GM18502 (cell line): ENCODE measurements around the gene RPRD1B.

Experiments used
- ATAC-seq: cut with Tn5 transposase; IDR thresholded peaks from one replicate; pipeline ENCODE4 v1.9.1; 2021; ENCODE audit warnings: mild to moderate bottlenecking; ENCODE audit not compliant: unreplicated experiment, poor library complexity

Gene RPRD1B, protein sequence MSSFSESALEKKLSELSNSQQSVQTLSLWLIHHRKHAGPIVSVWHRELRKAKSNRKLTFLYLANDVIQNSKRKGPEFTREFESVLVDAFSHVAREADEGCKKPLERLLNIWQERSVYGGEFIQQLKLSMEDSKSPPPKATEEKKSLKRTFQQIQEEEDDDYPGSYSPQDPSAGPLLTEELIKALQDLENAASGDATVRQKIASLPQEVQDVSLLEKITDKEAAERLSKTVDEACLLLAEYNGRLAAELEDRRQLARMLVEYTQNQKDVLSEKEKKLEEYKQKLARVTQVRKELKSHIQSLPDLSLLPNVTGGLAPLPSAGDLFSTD

DNA sequence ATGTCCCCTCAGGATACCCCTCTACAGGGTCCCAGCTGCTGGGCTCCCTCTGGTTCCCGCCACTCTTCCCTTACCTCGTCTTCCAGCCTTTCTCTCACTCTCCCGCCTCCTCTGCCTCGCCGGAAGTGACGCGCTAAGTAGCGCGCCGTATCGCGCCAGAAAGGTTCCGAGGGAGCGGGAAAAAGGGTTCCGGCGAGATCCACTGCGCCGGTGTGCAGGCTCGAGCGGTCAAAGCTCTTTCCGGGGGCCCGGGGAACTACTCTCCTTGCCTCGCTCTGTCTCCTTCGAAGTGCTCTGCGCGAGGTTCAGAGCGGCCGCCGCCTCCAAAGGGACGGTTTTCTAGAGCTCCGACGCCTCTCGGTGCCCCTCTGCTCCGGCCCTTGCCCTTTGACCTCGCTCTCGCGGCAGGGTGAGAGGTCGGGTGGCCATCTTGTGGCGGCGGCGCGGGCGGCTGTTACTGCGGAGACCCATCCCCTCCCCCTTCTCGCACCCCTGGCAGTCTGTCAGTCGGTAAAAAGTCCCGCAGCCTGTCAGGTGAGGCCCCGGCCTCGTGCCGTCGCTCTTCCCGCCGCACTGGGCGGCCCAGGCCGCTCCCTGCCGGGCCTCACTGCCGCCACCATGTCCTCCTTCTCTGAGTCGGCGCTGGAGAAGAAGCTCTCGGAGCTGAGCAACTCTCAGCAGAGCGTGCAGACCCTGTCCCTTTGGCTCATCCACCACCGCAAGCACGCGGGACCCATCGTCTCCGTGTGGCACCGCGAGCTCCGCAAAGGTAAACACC lies at the start of gene RPRD1B, which contains the start of gene TTI1:
TSS of gene RPRD1B (plus strand) at position 417 of the 778 bp plus-strand sequence. CDS start at position 619, 202 bp downstream.
TSS of gene TTI1 (minus strand) at position 127 of the 778 bp plus-strand sequence. CDS start 19,640 bp downstream, outside the sequence.
- peak; percentile 79 for ATAC-seq

DNA sequence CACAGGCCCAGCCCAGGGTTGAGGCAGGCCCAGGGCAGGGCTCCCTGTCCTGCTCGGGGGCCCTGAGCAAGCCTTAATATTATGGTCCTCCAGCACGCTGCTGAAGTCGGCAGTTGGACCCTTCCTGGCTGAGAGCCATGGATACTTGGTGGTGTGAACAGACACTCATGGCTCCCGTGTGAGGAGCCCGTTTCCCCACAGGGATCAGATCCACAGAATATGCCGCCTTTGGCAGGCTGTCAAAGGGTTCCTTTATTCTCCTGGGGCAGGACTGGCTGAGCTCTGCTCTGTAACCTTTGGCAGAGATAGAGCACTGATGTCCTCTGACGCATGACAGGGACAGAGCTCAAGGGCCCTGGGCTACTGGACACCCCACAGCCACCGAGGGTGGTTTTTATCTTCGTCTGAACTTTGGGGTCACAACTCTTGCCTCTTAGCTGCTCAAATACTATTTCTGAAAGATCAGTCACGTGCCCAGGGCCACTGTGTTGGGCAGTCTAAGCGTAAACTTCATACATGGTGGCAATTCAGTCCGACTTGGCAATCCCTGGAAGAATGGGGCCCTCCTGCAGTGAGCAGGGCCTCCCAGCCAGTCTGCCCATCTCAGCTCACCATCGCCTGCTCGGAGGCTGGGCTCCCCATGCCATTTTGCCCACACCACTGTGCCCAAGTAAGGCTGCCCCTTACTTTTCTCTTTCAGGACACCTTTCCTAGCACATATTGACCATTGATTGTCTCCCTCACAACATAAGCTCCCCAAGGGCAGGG lies 49.3 kb upstream of the RPRD1B start:
- ATAC-seq, result no peak

DNA sequence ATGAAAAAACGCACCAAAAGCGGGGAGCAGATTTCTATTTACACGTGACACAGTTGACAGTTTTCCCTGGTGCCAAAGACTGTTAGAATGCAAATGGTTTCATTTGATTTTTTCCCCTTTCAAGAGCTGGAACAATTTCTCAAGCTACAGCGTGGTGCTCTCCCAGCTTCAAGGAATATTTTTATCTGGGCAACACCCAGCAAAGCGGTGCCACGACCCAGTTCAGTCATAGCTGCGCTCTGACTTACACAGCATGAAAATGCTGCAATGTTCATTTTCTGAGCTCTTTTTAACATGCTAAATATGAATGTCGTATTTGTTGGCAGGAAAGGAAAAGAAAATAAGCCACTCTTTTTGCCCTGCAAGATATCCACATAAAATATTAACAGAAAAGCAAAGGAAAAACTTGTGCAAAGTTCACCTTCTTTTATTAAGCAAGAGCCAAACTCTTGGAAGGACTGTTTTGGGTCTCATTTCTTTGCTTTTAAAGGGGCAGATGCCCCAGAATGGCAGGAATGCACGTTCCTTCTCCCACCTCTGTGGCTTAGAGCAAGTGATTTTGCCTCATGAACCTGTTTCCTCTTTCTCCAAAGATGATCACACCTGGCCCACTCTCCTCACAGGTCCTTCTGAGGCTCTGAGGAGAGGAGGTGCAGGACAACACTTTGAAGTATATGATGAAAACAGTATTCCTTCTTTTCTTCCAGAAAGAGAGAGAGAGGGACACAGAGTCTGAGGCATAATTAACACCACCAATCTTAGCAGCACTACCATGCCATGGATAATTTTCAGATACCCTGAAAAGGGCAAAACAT lies 47.3 kb upstream of the RPRD1B start:
- no peak for ATAC-seq

DNA sequence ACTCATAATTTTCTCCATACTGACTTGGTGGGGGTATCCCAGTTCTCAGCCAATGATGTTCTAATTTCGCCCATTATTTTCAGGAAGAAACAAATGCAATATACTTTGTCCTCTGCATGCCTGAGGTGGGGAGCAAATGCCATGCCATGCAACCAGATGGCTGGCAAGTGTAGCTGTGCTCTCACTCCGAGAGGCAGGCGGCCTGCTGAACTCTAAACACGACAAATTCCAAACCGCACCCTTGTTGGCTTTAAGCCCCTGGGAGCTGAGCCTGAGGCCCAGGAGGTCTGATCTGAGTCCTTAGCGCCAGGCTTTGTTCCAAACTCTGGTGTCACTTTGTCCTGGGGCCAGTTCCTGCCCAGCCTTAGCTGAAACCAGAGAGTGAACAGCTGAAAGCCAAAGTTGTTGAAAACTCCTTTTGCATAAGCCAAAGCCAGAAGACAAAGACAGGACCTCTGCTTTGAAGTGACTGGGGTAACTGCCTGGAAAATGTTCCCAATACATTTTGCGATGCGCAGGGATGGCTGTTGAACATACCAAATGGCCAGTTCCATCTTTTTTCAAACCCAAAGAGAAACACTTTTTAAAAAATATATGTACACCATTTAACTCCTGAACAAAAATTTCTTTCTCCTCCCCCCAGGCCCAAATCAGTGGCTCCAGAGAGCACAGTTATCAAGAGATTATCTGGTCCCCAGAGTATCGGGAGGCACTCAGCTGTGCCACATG lies 46.5 kb upstream of the RPRD1B start:
- ATAC-seq, result no peak

DNA sequence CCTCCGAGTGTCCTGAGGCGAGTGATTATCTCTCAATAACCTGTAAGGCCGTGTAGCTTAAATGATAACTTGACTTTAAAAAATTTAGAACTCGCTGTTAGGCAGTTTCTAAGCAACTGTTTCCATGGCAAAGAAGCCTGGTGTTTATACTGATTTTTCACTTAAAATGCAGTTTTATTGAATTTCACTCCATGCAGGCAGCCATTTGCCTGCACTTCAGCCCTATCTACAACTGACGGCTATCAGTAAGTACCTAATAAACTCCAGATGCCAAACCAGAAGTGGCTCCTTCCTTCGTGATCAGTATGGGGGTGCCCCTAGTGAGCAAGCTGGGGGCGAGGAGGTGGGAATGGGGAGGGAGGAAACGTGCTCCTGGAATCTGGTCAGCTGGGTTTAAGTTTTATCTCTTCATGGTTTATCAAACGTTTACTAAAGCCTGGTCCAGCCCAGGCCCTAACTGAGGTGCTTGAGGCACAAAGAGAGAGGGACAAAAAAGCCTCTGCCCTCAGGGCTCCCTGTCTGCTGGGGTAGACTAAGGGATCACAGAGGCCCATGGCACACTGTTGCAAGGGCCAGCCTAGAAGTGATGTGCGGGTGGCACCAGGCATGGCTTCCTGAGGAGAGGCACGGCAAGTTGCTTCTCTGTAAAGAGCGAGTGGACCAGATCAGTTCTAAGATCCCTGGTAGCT lies 45.8 kb upstream of the RPRD1B start:
- ATAC-seq, result no peak

DNA sequence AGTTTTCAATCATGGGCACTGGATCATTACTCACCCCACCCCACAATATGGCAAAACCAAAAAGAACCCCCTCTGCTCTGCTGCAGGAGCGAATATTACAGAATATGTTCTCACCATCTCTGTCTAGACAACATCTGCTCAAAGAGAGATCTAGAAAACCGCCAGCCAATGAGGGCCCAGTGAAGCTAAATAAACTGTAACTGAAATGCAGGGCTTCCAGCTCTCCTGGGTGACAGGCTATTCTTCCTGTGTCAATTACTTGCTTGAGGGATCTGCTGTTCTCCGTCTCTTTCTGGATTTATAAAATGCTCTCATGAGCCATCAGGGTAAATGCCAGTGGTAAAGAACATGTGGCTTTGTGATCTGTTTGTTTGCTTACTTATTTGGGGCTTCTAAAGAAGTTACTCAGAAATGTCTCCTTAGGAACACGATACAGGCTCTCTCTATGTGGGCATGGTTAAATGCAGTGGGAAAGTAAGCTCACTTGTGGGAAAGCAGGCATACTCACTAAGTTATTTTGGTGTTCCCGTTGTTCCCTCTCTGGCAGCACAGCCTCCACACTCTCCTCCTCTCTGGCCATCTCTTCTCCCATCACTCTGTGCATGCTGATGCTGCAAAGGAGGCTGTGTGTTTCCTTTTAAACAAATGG lies 45.1 kb upstream of the RPRD1B start:
- ATAC-seq, result no peak

DNA sequence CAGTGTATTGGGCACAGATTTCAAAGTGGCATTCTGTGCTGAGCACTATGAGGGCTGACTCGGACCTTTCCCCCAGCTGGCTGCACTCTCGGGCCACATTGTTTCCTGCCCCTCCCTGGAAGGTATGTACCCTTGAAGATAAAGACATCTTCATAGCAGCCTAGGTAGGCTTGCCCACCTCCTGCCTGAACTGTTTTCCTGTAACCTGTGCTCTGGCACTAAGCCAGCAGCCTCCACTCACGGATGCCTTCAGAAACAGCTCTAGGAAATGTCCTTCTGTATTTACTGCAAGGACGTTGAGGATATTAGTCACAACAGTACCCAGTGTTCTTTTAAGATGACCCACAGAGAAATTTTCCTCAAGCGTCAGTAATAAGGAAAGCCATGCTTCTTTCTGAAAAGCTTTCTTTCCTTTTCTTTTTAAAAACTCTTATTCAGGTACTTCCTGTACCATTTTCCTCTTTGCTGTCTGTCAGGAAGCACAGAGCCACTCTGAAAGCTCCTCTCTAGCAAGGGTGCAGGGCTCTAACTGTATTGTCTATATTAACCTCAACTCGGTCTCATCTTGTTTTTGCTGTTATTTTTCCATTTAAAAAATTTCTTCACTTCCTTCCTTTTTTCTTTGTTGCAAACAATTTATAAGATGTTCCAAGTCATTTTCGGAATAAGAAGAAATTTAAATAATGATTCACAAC lies 43.8 kb upstream of the RPRD1B start:
- no peak for ATAC-seq

DNA sequence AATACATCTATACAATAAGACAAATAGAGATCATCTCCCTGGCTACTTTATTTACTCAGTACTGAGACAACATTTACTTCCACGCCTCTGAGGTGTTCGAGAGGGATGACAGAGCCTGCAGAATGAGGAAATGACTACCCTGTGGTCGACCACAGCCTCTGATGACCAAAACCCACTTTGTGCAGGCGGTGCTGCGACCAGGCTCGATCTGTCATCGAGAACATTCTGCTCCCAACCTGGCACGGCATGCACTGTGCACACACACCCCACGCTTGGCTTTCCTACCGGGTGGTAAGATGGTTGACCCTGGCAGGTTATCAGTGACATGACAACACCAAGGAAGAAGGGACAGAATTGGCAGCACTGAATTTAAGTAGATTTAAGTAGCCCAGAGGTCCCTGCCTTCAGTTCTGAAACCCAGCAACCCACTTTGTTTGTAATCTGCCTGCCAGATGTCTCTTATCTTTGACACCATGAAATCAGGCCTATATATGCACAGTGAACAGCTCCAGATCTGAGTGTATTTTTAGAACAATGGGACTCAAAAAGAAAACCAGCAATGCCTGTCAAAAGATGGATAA lies 42.9 kb upstream of the RPRD1B start:
- ATAC-seq, result peak; percentile 88

DNA sequence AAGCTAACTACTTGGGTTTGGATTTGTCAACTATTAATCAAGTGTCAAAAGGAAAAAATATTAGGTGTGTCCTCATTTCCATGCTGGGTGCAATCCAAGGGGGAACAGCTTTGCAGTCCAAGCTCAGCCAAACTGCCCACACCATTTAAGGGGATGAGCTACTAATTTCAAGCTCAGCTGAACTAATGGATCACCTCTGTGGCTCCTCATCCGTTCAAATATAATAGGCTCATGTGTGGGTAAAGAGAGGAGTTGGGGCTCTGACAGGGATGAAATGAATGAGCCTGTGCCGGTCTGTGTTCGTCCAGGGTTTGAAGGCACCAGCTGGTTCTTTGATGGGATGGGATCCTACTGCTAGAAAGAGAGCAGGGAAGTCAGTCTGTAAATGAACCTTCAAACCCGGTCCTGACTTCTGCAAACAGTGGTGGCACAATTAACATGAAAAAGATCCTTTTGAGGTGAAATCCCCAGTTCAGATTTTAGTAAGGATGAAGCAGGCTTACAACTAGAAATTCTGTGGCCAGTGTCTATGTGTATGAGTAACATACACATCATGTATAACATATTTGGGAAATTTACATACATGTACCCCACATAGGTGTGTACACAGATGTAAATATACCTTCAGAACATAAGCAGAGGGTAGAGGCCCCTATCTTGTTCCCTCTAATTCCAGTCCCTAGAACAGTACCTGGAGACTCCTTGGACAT lies 42.2 kb upstream of the RPRD1B start:
- ATAC-seq, result no peak

DNA sequence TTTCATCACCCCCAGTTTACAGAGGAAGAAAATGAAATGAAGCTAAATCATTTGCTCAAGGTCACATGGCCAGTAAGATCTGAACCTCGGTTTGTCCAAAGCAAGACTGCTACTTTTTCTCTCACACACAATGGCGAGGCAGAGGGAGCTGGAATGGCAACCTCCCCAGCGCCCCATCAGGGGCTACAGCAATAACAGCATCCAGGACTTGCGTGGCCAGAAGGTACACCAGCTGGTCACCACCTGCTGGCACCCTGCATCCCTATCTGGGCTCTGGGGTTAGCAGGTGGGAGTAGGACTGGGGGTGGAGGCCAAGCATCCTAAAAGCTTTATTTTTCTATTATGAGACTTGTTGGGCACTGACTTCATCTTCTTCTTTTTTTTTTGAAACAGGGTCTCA lies 41.6 kb upstream of the RPRD1B start:
- no peak for ATAC-seq

DNA sequence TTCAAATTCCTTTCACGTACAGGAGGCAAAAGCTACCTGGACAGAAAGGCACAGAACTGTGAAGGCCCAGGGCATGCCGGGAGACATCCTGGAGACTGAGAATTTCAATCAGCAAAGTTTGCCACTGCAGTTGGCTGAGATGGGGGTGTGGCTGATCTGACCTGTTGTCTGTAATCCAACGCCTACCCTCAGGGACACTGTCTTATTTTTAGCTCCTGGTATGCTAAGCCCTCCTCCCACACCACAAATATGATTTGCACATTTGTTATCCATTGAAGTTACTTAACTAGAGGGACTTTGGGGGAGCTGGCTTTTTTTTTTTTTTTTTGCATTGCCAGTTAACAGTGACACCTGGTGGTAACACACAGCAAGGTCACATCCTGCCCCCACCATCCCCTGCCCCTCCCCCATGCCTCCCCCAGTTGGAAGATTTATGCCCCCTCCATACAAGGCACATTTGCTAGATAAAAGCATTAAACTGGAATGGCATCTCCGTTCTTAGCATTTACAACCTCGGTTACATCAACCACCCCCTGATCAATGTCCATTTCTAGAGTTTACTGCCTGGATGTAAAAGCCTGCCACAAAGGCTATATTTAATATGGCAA lies 40.6 kb upstream of the RPRD1B start:
- no peak for ATAC-seq

DNA sequence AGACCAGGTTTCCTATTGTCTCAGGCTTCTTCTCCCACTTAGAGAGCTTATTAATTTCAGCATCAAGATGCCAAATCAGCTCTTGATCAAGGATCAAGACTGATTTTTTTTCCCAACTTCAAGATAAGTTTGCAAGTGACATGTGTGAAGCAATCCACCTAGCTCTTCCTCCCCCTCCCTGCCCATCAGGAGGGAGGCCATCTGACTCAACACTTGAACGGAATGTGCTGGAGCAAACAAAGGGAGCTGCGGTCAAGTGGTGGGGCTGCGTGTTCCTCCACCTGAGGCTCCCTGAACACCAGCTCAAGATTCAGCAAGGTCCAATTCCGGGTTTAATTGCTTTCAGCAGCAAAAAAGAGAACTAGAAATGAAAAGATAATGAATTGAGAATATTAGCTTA lies 39.0 kb upstream of the RPRD1B start:
- ATAC-seq, result no peak

DNA sequence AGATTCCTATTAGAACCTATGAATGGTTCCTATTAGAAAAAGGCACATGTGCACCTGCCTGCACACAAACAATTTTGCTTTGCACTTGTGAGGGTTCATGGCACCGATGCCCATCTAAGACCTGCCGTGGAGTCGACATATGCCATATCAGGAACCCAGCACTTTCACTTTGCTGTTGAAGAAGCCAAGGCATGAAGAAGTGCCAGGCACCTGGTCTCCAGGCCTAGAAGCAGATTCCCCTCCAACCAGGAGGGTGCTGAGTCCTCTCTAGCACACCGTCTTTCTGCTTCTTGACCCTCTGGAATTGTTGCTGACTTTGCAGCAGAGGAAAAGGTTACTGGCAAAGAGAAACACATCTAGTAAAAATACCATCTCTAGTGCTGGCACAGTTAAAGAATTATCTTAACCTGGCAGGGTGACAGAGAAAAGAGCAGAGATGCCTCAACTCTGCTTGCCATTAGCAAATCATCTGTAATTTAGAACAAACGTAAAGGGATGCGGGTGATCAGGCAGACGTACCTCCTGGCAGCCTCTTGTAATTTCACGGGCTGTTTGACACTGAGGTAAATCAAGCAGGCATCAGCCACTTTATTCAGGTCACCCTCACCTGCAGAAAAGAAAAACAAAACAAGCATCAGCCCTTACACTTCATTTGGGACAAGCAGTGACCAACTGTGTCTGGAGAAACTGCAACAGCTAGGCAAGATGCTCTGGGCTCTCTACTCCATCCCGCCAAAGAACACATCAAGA lies 37.5 kb upstream of the RPRD1B start:
- no peak for ATAC-seq

DNA sequence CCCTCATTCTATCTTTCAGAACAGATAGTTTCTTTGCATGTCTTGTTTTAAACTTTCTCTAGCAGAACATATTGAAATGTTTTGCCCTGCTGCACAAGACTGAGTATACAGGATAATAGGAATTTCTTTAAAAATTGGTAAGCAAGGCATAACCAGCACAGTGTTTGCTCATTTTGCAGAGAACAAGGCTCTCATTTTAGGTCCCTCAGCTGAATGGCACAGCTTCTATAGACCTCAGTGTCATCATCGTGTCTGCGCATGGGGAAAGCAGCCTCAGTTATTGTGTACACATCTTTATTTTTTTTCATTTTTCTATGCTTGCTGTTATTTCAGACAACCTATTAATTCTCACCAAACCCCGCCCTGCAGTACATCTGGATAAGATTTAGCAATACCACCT lies 36.0 kb upstream of the RPRD1B start:
- ATAC-seq, result no peak

DNA sequence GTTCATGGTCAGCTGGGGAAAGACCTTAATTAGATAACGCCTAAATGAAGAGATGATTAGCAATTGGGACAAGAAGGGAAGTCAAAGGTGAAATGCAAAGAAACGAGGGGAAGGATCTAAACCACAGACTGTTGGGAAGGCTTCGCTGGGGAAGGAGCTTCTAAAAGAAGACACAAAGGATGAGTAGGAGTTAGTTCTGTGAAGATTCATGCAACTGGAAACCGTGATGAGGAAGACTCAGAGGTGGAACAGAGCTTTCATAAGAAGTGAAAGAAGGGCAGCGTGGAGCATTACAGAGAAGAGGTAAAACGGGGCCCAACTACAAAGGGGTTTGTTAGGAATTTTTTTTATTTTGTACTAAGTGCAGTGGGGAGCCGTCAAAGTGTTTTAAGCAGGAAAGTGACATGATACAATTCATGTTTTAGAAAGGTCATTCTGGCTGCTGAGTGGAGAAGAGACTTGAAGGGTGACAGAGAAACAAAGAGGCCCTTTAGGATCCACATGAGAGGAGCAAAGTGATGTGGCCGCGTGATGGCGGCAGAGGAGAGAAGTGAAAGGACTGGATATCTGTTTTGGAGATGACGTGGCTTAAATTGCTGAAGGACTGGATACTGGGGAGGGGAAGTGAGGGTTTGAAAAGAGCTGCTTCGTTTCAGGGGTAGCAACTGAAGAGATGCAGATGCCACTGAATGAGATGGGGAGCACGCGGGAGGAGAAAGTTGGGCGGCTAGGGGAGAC lies 33.9 kb upstream of the RPRD1B start:
- no peak for ATAC-seq
